Measurements from ENCODE around the gene P2RY6.

DNA sequence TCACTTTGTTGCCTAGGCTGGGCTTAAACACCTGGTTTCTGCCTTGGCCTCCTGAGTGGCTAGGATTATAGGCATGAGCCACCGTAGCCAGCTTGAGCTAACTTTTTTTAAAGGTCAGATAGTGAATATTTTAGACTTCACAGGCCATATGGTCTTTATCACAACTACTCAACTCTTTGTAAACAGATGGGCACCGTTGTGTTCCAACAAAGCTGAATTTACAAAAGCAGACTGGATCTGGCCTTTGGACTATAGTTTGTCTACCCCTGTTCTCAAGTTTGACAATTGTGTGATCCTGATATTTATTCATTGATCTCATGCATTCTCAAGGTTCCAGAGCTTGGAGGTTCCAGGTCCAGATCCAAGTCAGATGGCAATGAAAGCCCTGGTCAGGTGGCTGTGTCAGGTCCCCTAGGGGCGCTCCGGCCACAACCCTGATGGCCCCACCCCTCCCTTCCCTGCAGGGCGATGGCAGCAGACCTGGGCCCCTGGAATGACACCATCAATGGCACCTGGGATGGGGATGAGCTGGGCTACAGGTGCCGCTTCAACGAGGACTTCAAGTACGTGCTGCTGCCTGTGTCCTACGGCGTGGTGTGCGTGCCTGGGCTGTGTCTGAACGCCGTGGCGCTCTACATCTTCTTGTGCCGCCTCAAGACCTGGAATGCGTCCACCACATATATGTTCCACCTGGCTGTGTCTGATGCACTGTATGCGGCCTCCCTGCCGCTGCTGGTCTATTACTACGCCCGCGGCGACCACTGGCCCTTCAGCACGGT is 38.3 kb upstream of the P2RY6 start:
- TF ChIP-seq, protein P1, sequence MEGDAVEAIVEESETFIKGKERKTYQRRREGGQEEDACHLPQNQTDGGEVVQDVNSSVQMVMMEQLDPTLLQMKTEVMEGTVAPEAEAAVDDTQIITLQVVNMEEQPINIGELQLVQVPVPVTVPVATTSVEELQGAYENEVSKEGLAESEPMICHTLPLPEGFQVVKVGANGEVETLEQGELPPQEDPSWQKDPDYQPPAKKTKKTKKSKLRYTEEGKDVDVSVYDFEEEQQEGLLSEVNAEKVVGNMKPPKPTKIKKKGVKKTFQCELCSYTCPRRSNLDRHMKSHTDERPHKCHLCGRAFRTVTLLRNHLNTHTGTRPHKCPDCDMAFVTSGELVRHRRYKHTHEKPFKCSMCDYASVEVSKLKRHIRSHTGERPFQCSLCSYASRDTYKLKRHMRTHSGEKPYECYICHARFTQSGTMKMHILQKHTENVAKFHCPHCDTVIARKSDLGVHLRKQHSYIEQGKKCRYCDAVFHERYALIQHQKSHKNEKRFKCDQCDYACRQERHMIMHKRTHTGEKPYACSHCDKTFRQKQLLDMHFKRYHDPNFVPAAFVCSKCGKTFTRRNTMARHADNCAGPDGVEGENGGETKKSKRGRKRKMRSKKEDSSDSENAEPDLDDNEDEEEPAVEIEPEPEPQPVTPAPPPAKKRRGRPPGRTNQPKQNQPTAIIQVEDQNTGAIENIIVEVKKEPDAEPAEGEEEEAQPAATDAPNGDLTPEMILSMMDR (optimal IDR thresholded peaks at IDR 0.05 in 1 of 3, IDR thresholded peaks at IDR 0.05 in 1 of 3, conservative IDR thresholded peaks at IDR 0.05 in 1 of 3; ENCODE audit: extremely low read depth in 1 of 3, insufficient read depth in 2 of 3, low read length in 3 of 3): no peak
- no peak for TF ChIP-seq EZH2 (IDR thresholded peaks at IDR 0.05; ENCODE audit: low read length)

Measured in keratinocyte (primary cell).